Parathyroid adenoma (tissue), 2 donors: ENCODE results near the gene TANC1.

Source experiments
- H2AFZ ChIP-seq: fragments of 300-600 bp; sonication (generic); one replicate; pipeline ENCODE4 v1.7.0; 2017; ENCODE audit warnings: antibody characterized with exemption, mild to moderate bottlenecking
- H3K27ac ChIP-seq: fragments of 300-600 bp; sonication (generic); one replicate; pipeline ENCODE4 v1.7.0; 2017
- H3K27me3 ChIP-seq: fragments of 300-600 bp; sonication (generic); one replicate; pipeline ENCODE4 v1.7.0; 2017; ENCODE audit warnings: low read length; ENCODE audit not compliant: control insufficient read depth, insufficient read depth
- H3K36me3 ChIP-seq: fragments of 300-600 bp; sonication (generic); one replicate; pipeline ENCODE4 v1.7.0; 2017; ENCODE audit warnings: low read length; ENCODE audit not compliant: control insufficient read depth, insufficient read depth
- H3K4me1 ChIP-seq: fragments of 300-600 bp; sonication (generic); one replicate; pipeline ENCODE4 v1.7.0; 2017; ENCODE audit warnings: control low read depth
- H3K4me2 ChIP-seq: fragments of 300-600 bp; sonication (generic); one replicate; pipeline ENCODE4 v1.7.0; 2017; ENCODE audit warnings: low read length
- H3K4me3 ChIP-seq: fragments of 300-600 bp; sonication (generic); one replicate; pipeline ENCODE4 v1.7.0; 2017; ENCODE audit warnings: low read depth, low read length
- H3K79me2 ChIP-seq: fragments of 300-600 bp; sonication (generic); one replicate; pipeline ENCODE4 v1.7.0; 2017; ENCODE audit warnings: control low read depth
- H3K9ac ChIP-seq: fragments of 300-600 bp; sonication (generic); one replicate; pipeline ENCODE4 v1.7.0; 2017; ENCODE audit warnings: mild to moderate bottlenecking
- H3K9me3 ChIP-seq: fragments of 300-600 bp; sonication (generic); one replicate; pipeline ENCODE4 v1.7.0; 2017; ENCODE audit warnings: low read length; ENCODE audit not compliant: control insufficient read depth
- TF ChIP-seq, protein P1 (sequence below): fragments of 300-600 bp; sonication (generic); IDR thresholded peaks from one replicate; pipeline ENCODE4 v1.7.0; 2017; ENCODE audit warnings: antibody characterized with exemption, mild to moderate bottlenecking
- donor health status: primary hyperparathyroidism.

TANC1 gene

DNA sequence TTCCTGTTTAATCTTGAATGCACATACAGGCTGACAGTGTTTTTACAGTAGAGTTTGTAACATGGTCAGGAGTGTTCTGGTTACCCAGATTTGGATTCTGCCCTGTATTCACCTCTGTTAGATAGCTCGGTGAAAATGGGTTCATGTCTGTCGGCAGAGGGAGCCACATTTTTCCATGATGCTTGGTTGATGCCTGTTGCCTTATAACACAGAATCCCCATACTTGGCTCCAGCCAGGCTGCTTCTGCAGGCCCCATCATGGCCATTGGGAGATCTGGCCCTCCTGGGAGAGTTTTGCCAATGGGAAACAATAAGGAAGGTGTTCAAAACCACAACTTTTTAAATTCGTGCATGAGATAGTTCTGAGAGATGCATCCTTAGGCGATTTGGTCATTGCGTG is 240.0 kb downstream of the TANC1 start:
- Histone ChIP-seq H3K79me2 (no peaks in the 10 kb centered on the region), H3K27me3 (no peaks in the 10 kb centered on the region), H3K4me3 (no peak overlapping the region), H3K36me3 (no peaks in the 10 kb centered on the region), H3K4me2 (no peak overlapping the region), H2AFZ (no peak overlapping the region), H3K27ac (no peak overlapping the region), H3K9me3 (no peaks in the 10 kb centered on the region), H3K4me1 (no peaks in the 10 kb centered on the region), H3K9ac (no peak overlapping the region)
- TF ChIP-seq, protein P1, sequence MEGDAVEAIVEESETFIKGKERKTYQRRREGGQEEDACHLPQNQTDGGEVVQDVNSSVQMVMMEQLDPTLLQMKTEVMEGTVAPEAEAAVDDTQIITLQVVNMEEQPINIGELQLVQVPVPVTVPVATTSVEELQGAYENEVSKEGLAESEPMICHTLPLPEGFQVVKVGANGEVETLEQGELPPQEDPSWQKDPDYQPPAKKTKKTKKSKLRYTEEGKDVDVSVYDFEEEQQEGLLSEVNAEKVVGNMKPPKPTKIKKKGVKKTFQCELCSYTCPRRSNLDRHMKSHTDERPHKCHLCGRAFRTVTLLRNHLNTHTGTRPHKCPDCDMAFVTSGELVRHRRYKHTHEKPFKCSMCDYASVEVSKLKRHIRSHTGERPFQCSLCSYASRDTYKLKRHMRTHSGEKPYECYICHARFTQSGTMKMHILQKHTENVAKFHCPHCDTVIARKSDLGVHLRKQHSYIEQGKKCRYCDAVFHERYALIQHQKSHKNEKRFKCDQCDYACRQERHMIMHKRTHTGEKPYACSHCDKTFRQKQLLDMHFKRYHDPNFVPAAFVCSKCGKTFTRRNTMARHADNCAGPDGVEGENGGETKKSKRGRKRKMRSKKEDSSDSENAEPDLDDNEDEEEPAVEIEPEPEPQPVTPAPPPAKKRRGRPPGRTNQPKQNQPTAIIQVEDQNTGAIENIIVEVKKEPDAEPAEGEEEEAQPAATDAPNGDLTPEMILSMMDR = no peak

DNA sequence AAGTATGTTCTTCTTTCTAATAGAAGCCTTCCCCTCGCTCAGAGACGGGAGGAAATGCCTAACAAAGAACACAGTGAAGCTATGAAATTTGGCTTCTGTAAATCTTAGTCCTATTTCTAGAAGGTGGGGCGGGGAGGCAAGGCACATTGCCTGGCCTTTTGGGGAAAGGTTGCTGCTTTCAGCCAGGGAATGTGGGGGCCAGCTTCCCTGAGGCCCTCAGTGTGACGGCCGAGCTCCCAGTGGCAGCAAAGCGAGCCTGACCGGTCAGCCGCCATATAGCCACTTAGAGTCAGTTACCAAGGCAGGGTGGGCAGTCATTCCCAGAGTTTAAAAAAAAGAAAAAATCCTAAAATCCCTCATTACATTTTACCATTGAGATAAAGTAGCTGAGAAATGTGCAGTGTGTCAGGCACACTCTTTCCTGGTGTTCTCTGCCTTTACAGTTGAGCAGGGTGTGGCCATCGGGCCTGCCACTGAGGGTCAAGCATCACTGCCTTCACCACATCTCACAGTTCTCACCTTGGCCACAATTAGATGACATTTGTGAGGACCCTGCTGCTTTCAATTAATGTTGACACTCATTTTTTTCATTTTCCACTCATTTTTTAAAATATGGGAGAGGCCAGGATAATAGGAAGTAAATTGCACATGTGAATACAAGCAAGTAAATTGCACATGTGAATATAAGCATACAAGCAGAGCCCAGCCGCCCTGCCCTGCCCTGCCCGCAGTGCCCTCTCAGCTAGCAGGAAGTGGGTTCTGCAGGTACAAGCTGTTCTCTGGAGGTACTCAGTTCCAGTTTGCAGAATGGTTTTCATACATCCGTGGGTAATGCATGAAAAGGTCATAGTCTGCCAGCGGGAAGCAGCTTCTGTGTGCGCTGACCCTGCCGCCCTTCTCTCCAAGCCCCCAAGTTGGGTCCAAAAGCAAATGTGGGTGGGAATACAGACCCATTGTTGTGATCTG is 241.2 kb downstream of the TANC1 start:
- Histone ChIP-seq H3K9ac (no peak overlapping the region), H3K4me2 (no peak overlapping the region), H3K9me3 (no peaks in the 10 kb centered on the region), H3K27me3 (no peaks in the 10 kb centered on the region), H3K36me3 (no peaks in the 10 kb centered on the region), H3K4me1 (peaks cover 3% of the 10 kb centered on the region), H3K79me2 (no peaks in the 10 kb centered on the region), H3K27ac (no peak overlapping the region), H2AFZ (no peak overlapping the region), H3K4me3 (no peak overlapping the region)
- TF ChIP-seq, protein P1 = no peak

- H3K4me3 ChIP-seq = no peak overlapping the region
- no peaks in the 10 kb centered on the region for H3K36me3 ChIP-seq
- no peaks in the 10 kb centered on the region for H3K9me3 ChIP-seq
- H3K79me2 ChIP-seq = no peaks in the 10 kb centered on the region
- no peak overlapping the region for H3K9ac ChIP-seq
- no peaks in the 10 kb centered on the region for H3K27me3 ChIP-seq
- H3K4me2 ChIP-seq = no peak overlapping the region
- no peak overlapping the region for H2AFZ ChIP-seq
- TF ChIP-seq, protein P1 = no peak
- no peak overlapping the region for H3K27ac ChIP-seq
- peaks cover 3% of the 10 kb centered on the region for H3K4me1 ChIP-seq
Measured at GRCh38 chr2:159211447-159212396, 243.3 kb downstream of the TANC1 start.

GRCh38 chr2:159213296-159213695 is 244.9 kb downstream of the TANC1 start:
- H3K27ac ChIP-seq = no peak overlapping the region
- no peaks in the 10 kb centered on the region for H3K27me3 ChIP-seq
- H3K36me3 ChIP-seq = no peaks in the 10 kb centered on the region
- no peak overlapping the region for H2AFZ ChIP-seq
- no peaks in the 10 kb centered on the region for H3K79me2 ChIP-seq
- TF ChIP-seq, protein P1 = no peak
- no peak overlapping the region for H3K4me2 ChIP-seq
- H3K9me3 ChIP-seq = no peaks in the 10 kb centered on the region
- H3K4me3 ChIP-seq = no peak overlapping the region
- H3K4me1 ChIP-seq = peaks cover 3% of the 10 kb centered on the region
- H3K9ac ChIP-seq = no peak overlapping the region
